Measurements from ENCODE around the gene ZNF311. TPM values are rescaled to one million over a fixed set of nuclear protein-coding genes. Genes with fewer than 3 reads are reported as not detected.
"Not testable (repeated sequence)": the region's sequence is repeated elsewhere in the genome, so short reads cannot be mapped to it uniquely, and the experiment has no call there.

The ZNF311 gene
- total RNA-seq, 8 experiments from 2014 or later, result 1.1 to 4.2 (median 2.5) TPM

DNA sequence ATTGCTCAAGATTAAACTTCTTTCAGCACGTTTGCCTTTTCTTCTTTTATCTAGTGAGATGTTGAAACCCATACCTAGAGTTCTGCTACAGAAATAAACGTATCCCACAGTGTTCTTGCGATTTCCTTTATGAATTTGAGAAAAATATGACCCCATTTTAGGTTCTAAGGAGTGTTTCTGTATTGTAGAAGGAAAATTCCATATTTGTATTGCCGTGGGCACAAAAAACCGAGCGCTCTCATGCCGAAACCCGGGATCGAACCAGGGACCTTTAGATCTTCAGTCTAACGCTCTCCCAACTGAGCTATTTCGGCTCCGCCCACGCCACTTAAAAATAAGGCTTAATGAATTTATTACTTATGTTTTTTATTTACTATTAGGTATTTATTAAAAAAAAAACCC lies 23.7 kb downstream of the ZNF311 start:
- Histone ChIP-seq H3K4me3 (peak overlapping the region; percentile 60 to 81 (median 72)), H3K27ac (peak overlapping the region in 1 of 2 donors; percentile 46), H3K4me1 (replicated peaks in 1 of 2) (peaks cover 0 to 4% of the 10 kb centered on the region in 2 donors)
- 0 to 2% (median 0%) methylated on average over 4 to 13 of the region's 13 CpGs for WGBS, 10 experiments
- peak; percentile 10 to 68 (median 50) for ATAC-seq (replicated peaks in 6 of 8)
- in situ Hi-C loops (cut with MboI; ENCODE audit: low pct_unique_long_range_greater_than_20kb in 2 of 9, low sequenced_read_pairs in 9 of 9, unreplicated experiment in 9 of 9), result loop anchor here in 2 of 9 experiments (25.0 kb wide), 2 partner anchors 144 to 631 kb away; no protein-coding TSS in a partner anchor

DNA sequence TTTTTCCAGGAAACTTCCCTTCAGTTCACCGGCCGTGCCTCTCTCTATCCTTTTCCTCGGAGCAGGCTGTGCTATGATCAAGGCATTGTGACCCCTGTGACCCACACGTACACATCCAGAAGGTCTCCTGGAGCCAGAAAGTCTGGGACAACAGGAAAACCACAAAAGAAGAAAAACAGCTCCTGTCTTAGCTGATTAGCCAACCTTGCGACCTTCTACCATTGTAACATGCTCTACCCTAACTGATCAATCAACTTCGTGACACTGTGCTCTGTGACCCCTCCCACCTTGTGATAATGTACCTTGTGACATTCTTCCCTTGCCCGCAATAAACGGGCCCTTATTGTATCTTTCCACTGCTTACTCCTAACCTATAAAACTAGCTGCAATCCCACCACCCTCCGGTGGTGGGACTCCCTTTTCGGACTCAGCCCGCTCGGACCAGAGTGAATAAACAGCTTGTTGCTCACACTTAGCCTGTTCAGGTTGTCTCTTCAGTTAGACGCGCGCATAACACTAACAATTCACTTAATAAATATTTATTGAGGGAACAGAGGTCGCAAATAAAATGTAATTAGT lies 24.2 kb downstream of the ZNF311 start:
- peak; percentile 28 to 79 (median 75) for ATAC-seq (replicated peaks in 6 of 8)
- Histone ChIP-seq H3K4me3 (peak overlapping the region; percentile 60 to 81 (median 72)), H3K27ac (peak overlapping the region in 1 of 2 donors; percentile 35), H3K4me1 (replicated peaks in 1 of 2) (peaks cover 0 to 4% of the 10 kb centered on the region in 2 donors)
- 0 to 7% (median 1%) methylated on average over 1 to 12 of the region's 16 CpGs; no CpG with 5 or more reads in 2 of the 10 experiments for WGBS, 10 experiments
- in situ Hi-C loops (cut with MboI; ENCODE audit: low pct_unique_long_range_greater_than_20kb in 2 of 9, low sequenced_read_pairs in 9 of 9, unreplicated experiment in 9 of 9), result loop anchor here in 2 of 9 experiments (25.0 kb wide), 2 partner anchors 144 to 631 kb away; no protein-coding TSS in a partner anchor

DNA sequence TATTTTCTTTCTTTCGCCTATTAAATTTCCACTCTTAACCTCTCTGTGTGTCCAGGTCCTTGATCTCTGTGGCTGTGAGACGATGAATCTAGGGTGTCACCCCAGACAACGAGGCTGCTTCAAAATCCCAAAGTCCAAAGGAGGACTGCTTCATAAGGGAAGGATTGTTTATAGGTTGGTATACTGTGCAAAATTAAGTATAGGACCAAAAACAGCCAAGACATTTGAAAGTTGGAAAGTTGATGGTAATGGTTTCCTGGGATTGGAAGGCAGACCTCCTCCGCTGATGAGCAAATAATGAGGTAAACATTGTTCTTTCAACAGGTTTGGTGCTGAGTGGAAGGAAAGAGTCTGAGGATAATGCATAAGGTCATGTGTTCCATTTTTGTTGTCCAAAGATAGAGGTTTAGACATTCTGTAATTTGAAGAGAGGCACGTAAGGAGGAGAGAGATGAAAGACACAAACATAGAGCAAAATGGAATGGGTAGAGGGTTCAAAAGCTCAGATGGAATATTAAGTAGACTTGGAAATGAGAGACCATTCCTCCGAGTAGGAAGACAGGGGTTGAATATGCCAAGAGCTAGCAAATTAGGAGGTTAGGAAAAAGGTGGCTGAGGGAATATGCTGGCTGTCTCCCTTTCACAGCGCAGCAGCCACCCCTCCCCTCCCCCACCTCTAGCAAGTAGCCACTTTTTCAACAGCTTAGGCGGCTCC lies 24.8 kb downstream of the ZNF311 start:
- H3K4me1 ChIP-seq (replicated peaks in 1 of 2), result peaks cover 0 to 4% of the 10 kb centered on the region in 2 donors
- peak in 4 of 8 experiments; percentile 11 to 32 (median 22) for ATAC-seq (replicated peaks in 6 of 8)
- WGBS, 10 experiments, result 0 to 89% (median 65%) methylated on average over 1 to 7 of the region's 8 CpGs; no CpG with 5 or more reads in 1 of the 10 experiments
- H3K27ac ChIP-seq, result peak overlapping the region in 1 of 2 donors; percentile 35
- H3K4me3 ChIP-seq, result peak overlapping the region; percentile 60 to 81 (median 72)
- in situ Hi-C loops (cut with MboI; ENCODE audit: low pct_unique_long_range_greater_than_20kb in 2 of 9, low sequenced_read_pairs in 9 of 9, unreplicated experiment in 9 of 9), result loop anchor here in 2 of 9 experiments (25.0 kb wide), 2 partner anchors 143 to 632 kb away; no protein-coding TSS in a partner anchor

- Histone ChIP-seq H3K4me1 (replicated peaks in 1 of 2) (peaks cover 0 to 4% of the 10 kb centered on the region in 2 donors), H3K27ac (no peak overlapping the region), H3K4me3 (no peak overlapping the region)
- 50 to 100% (median 80%) methylated on average over 1 to 2 of the region's 2 CpGs; no CpG with 5 or more reads in 1 of the 10 experiments for WGBS, 10 experiments
- in situ Hi-C loops (cut with MboI; ENCODE audit: low pct_unique_long_range_greater_than_20kb in 2 of 9, low sequenced_read_pairs in 9 of 9, unreplicated experiment in 9 of 9), result loop anchor here in 2 of 9 experiments (25.0 kb wide), 2 partner anchors 142 to 633 kb away; no protein-coding TSS in a partner anchor
- no peak for ATAC-seq (replicated peaks in 6 of 8)
These were observed 25.4 kb downstream of the ZNF311 start for GRCh38 chr6:28979679-28980078.

- no peak overlapping the region for H3K27ac ChIP-seq
- no peak for ATAC-seq (replicated peaks in 6 of 8)
- no peak overlapping the region for H3K4me3 ChIP-seq
- peaks cover 0 to 4% of the 10 kb centered on the region in 2 donors for H3K4me1 ChIP-seq (replicated peaks in 1 of 2)
- WGBS, 10 experiments, result 61 to 100% (median 93%) methylated on average over 1 to 5 of the region's 5 CpGs
- in situ Hi-C loops (cut with MboI; ENCODE audit: low pct_unique_long_range_greater_than_20kb in 2 of 9, low sequenced_read_pairs in 9 of 9, unreplicated experiment in 9 of 9), result loop anchor here in 2 of 9 experiments (25.0 kb wide), 2 partner anchors 142 to 633 kb away; no protein-coding TSS in a partner anchor
These were observed 26.1 kb downstream of the ZNF311 start for GRCh38 chr6:28978959-28979561.

GRCh38 chr6:28978133-28978491 lies 27.0 kb downstream of the ZNF311 start:
- no peak overlapping the region for H3K27ac ChIP-seq
- no peak for ATAC-seq (replicated peaks in 6 of 8)
- in situ Hi-C loops (cut with MboI; ENCODE audit: low pct_unique_long_range_greater_than_20kb in 2 of 9, low sequenced_read_pairs in 9 of 9, unreplicated experiment in 9 of 9), result loop anchor here in 2 of 9 experiments (25.0 kb wide), 2 partner anchors 141 to 634 kb away; no protein-coding TSS in a partner anchor
- H3K4me1 ChIP-seq (replicated peaks in 1 of 2), result peaks cover 0 to 4% of the 10 kb centered on the region in 2 donors
- no peak overlapping the region for H3K4me3 ChIP-seq
- 46 to 100% (median 80%) methylated on average over 1 to 3 of the region's 3 CpGs for WGBS, 10 experiments

- WGBS, 10 experiments, result 22 to 85% (median 41%) methylated on average over 2 to 37 of the region's 51 CpGs
- Histone ChIP-seq H3K4me1 (replicated peaks in 1 of 2) (peaks cover 0 to 4% of the 10 kb centered on the region in 2 donors), H3K27ac (no peak overlapping the region), H3K4me3 (no peak overlapping the region)
- in situ Hi-C loops (cut with MboI; ENCODE audit: low pct_unique_long_range_greater_than_20kb in 2 of 9, low sequenced_read_pairs in 9 of 9, unreplicated experiment in 9 of 9), result loop anchor here in 2 of 9 experiments (25.0 kb wide), 2 partner anchors 140 to 635 kb away; no protein-coding TSS in a partner anchor
- peak in 2 of 8 experiments; percentile 6 to 11 for ATAC-seq (replicated peaks in 6 of 8)
These were observed 27.6 kb downstream of the ZNF311 start for GRCh38 chr6:28977341-28978132.

DNA sequence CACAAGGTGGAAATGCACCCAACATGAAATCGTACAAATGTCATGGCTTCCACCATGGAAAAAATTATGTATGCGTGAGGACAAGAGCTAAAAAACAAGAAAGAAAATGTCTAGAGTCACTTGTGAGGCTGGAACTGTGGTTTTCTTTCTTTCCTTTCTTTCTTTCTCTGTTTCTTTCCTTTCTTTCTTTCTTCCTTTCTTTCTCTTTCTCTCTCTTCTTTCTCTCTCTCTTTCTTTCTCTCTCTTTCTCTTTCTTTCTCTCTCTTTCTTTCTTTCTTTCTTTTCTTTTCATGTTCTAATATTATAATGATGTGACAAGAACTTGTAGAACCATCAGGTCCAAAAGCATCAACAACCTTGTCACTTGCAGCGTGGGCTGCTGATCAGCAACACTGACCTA lies 28.4 kb downstream of the ZNF311 start:
- 66 to 100% (median 93%) methylated on average over 1 to 3 of the region's 3 CpGs for whole genome bisulfite sequencing, 10 experiments
- H3K4me3 ChIP-seq, result no peak overlapping the region
- in situ Hi-C loops (cut with MboI; ENCODE audit: low pct_unique_long_range_greater_than_20kb in 2 of 9, low sequenced_read_pairs in 9 of 9, unreplicated experiment in 9 of 9), result loop anchor here in 2 of 9 experiments (25.0 kb wide), 2 partner anchors 139 to 636 kb away; no protein-coding TSS in a partner anchor

DNA sequence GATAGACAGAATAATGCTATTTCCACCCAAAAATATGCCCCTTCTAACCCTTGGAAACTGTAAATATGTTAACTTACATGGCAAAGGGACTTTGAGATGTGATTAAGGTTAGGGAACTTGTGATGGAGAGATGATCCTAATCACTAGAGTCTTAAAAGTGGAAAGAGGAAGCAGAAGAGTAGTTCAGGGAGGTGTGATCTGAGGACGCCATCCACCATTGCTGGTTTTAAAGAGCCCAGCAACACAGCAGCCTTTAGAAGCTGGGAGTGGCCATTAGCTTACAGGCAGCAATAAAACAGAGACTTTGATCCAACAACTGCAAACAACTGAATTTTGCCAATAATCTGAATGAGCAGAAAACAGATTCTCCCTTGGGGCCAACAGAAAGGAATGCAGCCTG lies 30.6 kb downstream of the ZNF311 start:
- in situ Hi-C loops (cut with MboI; ENCODE audit: low pct_unique_long_range_greater_than_20kb in 2 of 9, low sequenced_read_pairs in 9 of 9, unreplicated experiment in 9 of 9), result no loop called here
- no peak for ATAC-seq (replicated peaks in 6 of 8)
- Histone ChIP-seq H3K4me1 (replicated peaks in 1 of 2) (no peaks in the 10 kb centered on the region), H3K4me3 (no peak overlapping the region), H3K27ac (no peak overlapping the region)
- WGBS, 10 experiments, result 50 to 100% (median 100%) methylated on average over 1 of the region's 1 CpG; no CpG with 5 or more reads in 5 of the 10 experiments

More for the DNA sequence above, 28.4 kb downstream of the ZNF311 start:
- no peak for ATAC-seq (replicated peaks in 6 of 8)
- peaks cover 0 to 4% of the 10 kb centered on the region in 2 donors for H3K4me1 ChIP-seq (replicated peaks in 1 of 2)
- H3K27ac ChIP-seq, result no peak overlapping the region

DNA sequence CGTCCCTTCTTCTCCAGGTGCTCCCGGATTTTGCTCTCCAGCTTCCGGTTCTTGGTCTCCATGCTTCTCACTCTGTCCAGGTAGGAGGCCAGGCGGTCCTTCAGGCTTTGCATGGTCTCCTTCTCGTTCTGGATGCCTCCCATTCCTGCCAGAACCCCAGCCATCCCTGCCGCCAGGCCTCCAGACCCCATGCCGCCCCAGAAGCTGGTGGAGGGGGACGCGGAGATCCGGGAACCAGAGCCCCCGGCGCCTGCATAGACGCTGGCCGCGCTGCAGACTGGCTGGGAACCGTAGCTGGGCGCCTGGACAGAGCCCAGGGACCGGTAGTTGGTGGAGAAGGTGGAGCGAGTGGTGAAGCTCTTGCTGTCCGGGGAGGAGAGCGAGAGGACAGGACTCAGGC lies 35.1 kb downstream of the ZNF311 start:
- H3K4me1 ChIP-seq (replicated peaks in 1 of 2); in situ Hi-C loops (cut with MboI; ENCODE audit: low pct_unique_long_range_greater_than_20kb in 2 of 9, low sequenced_read_pairs in 9 of 9, unreplicated experiment in 9 of 9); H3K4me3 ChIP-seq; ATAC-seq (replicated peaks in 6 of 8); H3K27ac ChIP-seq: not testable (repeated sequence)
- 66 to 92% (median 86%) methylated on average over 2 to 16 of the region's 21 CpGs; no CpG with 5 or more reads in 4 of the 10 experiments for WGBS, 10 experiments

- WGBS, 10 experiments, result 20 to 100% (median 89%) methylated on average over 1 to 10 of the region's 15 CpGs; no CpG with 5 or more reads in 2 of the 10 experiments
- in situ Hi-C loops (cut with MboI; ENCODE audit: low pct_unique_long_range_greater_than_20kb in 2 of 9, low sequenced_read_pairs in 9 of 9, unreplicated experiment in 9 of 9), result no loop called here
- ATAC-seq (replicated peaks in 6 of 8), result no peak
- Histone ChIP-seq H3K4me1 (replicated peaks in 1 of 2) (no peaks in the 10 kb centered on the region), H3K27ac (no peak overlapping the region), H3K4me3 (no peak overlapping the region)
These were observed 36.0 kb downstream of the ZNF311 start for GRCh38 chr6:28969129-28969528.

DNA sequence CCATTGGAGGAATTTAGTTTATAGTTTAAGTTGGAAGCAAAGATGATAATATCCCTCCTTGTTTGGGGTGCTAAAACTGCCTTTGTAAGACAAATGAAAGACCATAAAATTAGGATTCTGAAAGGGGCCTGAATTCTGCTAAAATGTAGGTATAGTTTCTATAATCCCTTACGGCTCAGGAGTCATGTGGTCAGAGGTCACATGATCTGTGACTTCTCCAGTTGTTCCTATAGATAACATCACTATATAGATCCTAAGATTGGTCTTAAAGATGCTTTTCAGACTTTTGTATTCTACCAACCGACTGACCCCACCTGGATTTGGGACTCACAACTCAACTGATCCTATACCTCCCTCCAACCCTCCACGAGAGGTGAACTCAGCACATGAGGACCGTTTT lies 36.6 kb downstream of the ZNF311 start:
- 0 to 100% (median 68%) methylated on average over 1 to 3 of the region's 4 CpGs; no CpG with 5 or more reads in 2 of the 10 experiments for WGBS, 10 experiments
- Histone ChIP-seq H3K27ac (no peak overlapping the region), H3K4me3 (no peak overlapping the region), H3K4me1 (replicated peaks in 1 of 2) (no peaks in the 10 kb centered on the region)
- in situ Hi-C loops (cut with MboI; ENCODE audit: low pct_unique_long_range_greater_than_20kb in 2 of 9, low sequenced_read_pairs in 9 of 9, unreplicated experiment in 9 of 9), result no loop called here
- ATAC-seq (replicated peaks in 6 of 8), result no peak
